VCaP (cell line): ENCODE data around the gene FRRS1L.
A peak's percentile ranks its signal among the peaks of the same experiment; 100 is the strongest.

Experiments used
- H3K27ac ChIP-seq: fragments of 450-650 bp; 2 replicates; pipeline ENCODE4 v1.5.1; 2017
- CTCF ChIP-seq: fragments of 450-650 bp; conservative IDR thresholded peaks from 2 replicates; pipeline ENCODE4 v1.5.1; 2017; ENCODE audit warnings: mild to moderate bottlenecking, moderate library complexity

The FRRS1L gene

GRCh38 chr9:109149089-109149488 is 18.0 kb downstream of the FRRS1L start:
- no peak for TF ChIP-seq CTCF
- H3K27ac ChIP-seq: no peak overlapping the region

- no peak overlapping the region for H3K27ac ChIP-seq
- TF ChIP-seq CTCF: no peak
Observed at GRCh38 chr9:109145051-109145450, 22.0 kb downstream of the FRRS1L start.

DNA sequence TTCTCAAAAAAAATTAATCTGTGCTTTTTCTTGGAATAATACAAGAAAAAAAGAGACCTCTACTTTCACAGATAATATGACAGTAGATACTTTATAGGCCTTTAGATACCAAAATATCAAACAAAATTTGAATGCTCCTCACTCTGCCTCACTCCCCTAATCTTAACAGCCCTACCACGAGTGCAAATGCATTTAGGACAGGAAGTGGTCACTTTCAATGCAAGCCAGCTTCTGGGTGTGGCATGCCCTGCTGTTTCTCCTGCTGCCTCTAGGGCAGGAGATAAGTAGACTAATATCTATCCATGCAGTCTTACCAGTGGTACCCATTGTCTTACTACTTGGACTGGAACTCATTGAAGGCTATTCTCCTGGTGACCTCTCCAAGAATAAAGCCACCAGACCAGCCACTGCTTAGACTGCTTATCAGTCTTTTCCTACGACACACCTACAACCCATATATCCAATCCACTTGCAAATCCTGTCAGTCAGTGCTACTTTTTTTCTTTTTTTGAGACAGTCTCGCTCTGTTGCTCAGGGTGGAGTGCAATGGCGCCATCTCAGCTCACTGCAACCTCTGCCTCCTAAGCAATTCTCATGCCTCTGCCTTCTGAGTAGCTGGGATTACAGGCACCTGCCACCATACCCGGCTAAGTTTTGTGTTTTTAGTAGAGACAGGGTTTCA is 23.0 kb downstream of the FRRS1L start:
- H3K27ac ChIP-seq: no peak overlapping the region
- peak; percentile 53 for TF ChIP-seq CTCF

DNA sequence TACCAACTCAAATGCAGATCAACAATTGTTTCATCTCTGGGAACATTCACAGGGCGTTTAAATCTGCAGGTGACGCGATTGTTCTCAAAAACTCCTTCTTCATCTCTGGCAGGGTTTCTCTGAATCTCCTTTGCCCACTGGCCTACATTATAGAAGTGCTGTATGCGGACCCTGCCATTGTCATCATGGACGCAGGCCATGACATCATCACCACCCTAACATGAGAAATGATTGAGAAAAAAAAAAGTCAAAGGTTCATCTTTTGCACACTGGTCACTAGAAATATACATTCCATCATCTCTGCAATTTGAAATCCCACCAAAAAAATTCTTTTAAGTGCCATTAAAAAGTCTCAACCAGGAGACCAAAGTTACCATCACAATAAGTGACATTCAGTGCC is 25.7 kb downstream of the FRRS1L start:
- no peak for TF ChIP-seq CTCF
- H3K27ac ChIP-seq: no peak overlapping the region

- no peak for TF ChIP-seq CTCF
- no peak overlapping the region for H3K27ac ChIP-seq
Observed at GRCh38 chr9:109139851-109140250, 27.2 kb downstream of the FRRS1L start.

DNA sequence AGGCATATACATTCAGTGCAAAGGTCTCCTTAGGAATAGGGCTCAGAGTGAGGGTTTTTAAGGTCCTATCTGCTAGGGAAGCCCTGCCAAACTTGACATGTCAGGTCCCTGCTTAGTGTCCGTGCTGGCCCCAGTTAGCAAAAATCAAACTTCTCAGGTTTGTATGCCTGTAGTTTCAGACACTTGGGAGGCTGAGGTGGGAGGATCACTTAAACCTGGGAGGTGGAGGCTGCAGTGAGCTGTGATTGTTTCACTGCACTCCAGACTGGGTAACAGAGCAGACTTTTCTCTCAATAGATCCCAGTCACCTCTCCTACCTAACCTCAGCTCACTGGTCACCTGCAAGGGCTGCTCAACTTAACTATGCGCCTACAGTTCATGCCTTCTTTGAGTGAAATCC is 28.6 kb downstream of the FRRS1L start:
- H3K27ac ChIP-seq: no peak overlapping the region
- no peak for TF ChIP-seq CTCF

- TF ChIP-seq CTCF: no peak
- H3K27ac ChIP-seq: no peak overlapping the region
Observed at GRCh38 chr9:109134167-109134578, 32.9 kb downstream of the FRRS1L start.
